ENCODE data around the gene SPTBN2. TPM values are rescaled to one million over a fixed set of nuclear protein-coding genes. Genes with fewer than 3 reads are reported as not detected.

SPTBN2 gene
- total and polyA plus RNA-seq, 2 experiments from 2014 or later: 0.22 TPM; not detected in 1

DNA sequence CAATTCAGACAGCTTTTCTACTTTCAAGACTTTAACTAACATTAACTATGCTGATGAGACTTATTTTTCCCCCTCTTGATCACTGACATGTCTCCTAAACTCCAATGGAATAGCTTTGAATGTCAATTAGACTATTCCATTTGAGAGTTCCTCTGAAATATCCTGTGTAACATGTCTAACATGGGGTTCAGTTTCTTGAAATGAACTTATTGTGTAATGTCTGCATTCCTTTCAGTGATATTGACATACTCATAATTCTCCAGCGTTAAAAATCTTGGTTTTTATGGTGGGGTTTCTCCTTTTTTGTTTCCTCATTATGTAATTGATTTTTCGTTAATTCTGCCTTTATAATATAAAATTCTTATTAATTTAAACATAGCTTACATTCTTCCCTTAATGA, 37.7 kb upstream of the SPTBN2 start:
- no peak for TF ChIP-seq EZH2 (IDR thresholded peaks at IDR 0.05; ENCODE audit: insufficient read depth, poor library complexity, severe bottlenecking)
- TF ChIP-seq EZH2phosphoT487 (IDR thresholded peaks at IDR 0.05; ENCODE audit: insufficient read depth, low read depth): no peak
- in situ Hi-C loops (cut with MboI): no loop called here
- H3K36me3 ChIP-seq (ENCODE audit: low read depth): no peaks in the 10 kb centered on the region
- no peak for DNase-seq
- no peaks in the 10 kb centered on the region for H4K20me1 ChIP-seq (ENCODE audit: insufficient read depth)
- no peaks in the 10 kb centered on the region for H3F3A ChIP-seq (ENCODE audit: insufficient read depth)
- H3K79me2 ChIP-seq (ENCODE audit: insufficient read depth): no peaks in the 10 kb centered on the region
- WGBS, 2 experiments (ENCODE audit: low coverage in 1 of 2, low lambda C conversion rate in 2 of 2, missing lambda C conversion rate in 2 of 2): 88 to 93% methylated on average over 2 of the region's 2 CpGs
- no peak overlapping the region for H3K27ac ChIP-seq
- no peaks in the 10 kb centered on the region for H3K27me3 ChIP-seq (replicated peaks; ENCODE audit: insufficient read depth)
- no peaks in the 10 kb centered on the region for H3K4me1 ChIP-seq (ENCODE audit: insufficient read depth)
- no peak overlapping the region for H3K4me2 ChIP-seq (ENCODE audit: unreplicated experiment)
- no peaks in the 10 kb centered on the region for H3K9me3 ChIP-seq (ENCODE audit: low read depth)
- no peak overlapping the region for H3K4me3 ChIP-seq
- H2AFZ ChIP-seq: no peak overlapping the region
- H3K9me2 ChIP-seq (ENCODE audit: insufficient read depth): no peaks in the 10 kb centered on the region
- H3K9ac ChIP-seq: no peak overlapping the region

DNA sequence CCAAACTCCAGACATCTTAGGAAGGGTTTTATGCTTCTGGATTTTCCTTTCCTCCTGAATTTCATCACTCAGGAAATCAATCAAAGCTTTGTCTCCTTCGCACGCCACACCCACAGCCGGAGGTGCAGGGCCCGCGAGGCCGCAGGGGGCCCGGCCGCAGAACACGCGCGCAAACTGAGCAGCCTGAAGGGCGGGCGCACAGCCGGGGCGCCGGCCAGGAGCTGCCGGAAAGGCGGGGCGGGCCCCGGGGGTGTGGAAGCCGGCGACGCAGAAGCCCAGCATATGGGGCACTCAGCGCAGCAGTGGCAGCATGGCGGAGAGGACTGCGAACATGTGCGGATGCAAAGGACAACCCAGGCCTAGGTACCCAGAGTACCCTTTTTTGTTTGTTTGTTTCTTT, 33.1 kb upstream of the SPTBN2 start:
- in situ Hi-C loops (cut with MboI): no loop called here
- H3K9me3 ChIP-seq (ENCODE audit: low read depth): no peaks in the 10 kb centered on the region
- H3K9ac ChIP-seq: no peak overlapping the region
- H3K4me2 ChIP-seq (ENCODE audit: unreplicated experiment): no peak overlapping the region
- H3K9me2 ChIP-seq (ENCODE audit: insufficient read depth): no peaks in the 10 kb centered on the region
- H2AFZ ChIP-seq: no peak overlapping the region
- no peak overlapping the region for H3K27ac ChIP-seq
- WGBS, 2 experiments (ENCODE audit: low coverage in 1 of 2, low lambda C conversion rate in 2 of 2, missing lambda C conversion rate in 2 of 2): 96% methylated on average over 18 to 27 of the region's 27 CpGs
- no peaks in the 10 kb centered on the region for H3K79me2 ChIP-seq (ENCODE audit: insufficient read depth)
- no peak for DNase-seq
- H3K36me3 ChIP-seq (ENCODE audit: low read depth): no peaks in the 10 kb centered on the region
- no peaks in the 10 kb centered on the region for H3K4me1 ChIP-seq (ENCODE audit: insufficient read depth)
- no peaks in the 10 kb centered on the region for H3K27me3 ChIP-seq (replicated peaks; ENCODE audit: insufficient read depth)
- no peaks in the 10 kb centered on the region for H3F3A ChIP-seq (ENCODE audit: insufficient read depth)
- no peak overlapping the region for H3K4me3 ChIP-seq
- no peaks in the 10 kb centered on the region for H4K20me1 ChIP-seq (ENCODE audit: insufficient read depth)
- TF ChIP-seq EZH2 (IDR thresholded peaks at IDR 0.05; ENCODE audit: insufficient read depth, poor library complexity, severe bottlenecking): no peak
- no peak for TF ChIP-seq EZH2phosphoT487 (IDR thresholded peaks at IDR 0.05; ENCODE audit: insufficient read depth, low read depth)

DNA sequence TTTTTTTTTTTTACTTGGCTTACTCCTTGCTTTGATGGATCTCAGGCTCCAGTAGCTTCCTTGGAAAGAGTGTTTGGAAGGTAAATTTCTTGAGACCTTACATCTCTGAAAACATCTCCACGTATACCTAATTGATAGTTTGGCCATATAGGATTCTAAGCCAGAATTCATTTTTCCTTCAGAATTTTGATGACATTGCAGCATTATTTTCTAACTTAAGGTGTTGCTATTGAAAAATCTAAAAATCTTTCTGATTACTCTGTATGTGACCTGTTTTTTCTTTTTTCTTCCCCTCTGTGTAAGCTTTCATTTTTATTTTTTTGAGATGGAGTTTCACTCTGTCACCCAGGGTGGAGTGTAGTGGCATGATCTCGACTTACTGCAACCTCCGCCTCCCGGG, 23.1 kb upstream of the SPTBN2 start:
- in situ Hi-C loops (cut with MboI): no loop called here
- no peaks in the 10 kb centered on the region for H4K20me1 ChIP-seq (ENCODE audit: insufficient read depth)
- H2AFZ ChIP-seq: no peak overlapping the region
- H3K9me2 ChIP-seq (ENCODE audit: insufficient read depth): no peaks in the 10 kb centered on the region
- peaks cover 4% of the 10 kb centered on the region; the same call in 1 of the 2 replicates for H3F3A ChIP-seq (ENCODE audit: insufficient read depth)
- no peak for DNase-seq
- H3K4me1 ChIP-seq (ENCODE audit: insufficient read depth): peaks cover 8% of the 10 kb centered on the region; the same call in 1 of the 2 replicates
- TF ChIP-seq EZH2phosphoT487 (IDR thresholded peaks at IDR 0.05; ENCODE audit: insufficient read depth, low read depth) (no peak), EZH2 (IDR thresholded peaks at IDR 0.05; ENCODE audit: insufficient read depth, poor library complexity, severe bottlenecking) (no peak)
- H3K27ac ChIP-seq: no peak overlapping the region
- no peaks in the 10 kb centered on the region for H3K79me2 ChIP-seq (ENCODE audit: insufficient read depth)
- no peaks in the 10 kb centered on the region for H3K36me3 ChIP-seq (ENCODE audit: low read depth)
- H3K27me3 ChIP-seq (replicated peaks; ENCODE audit: insufficient read depth): no peaks in the 10 kb centered on the region
- no peak overlapping the region for H3K4me3 ChIP-seq
- no peaks in the 10 kb centered on the region for H3K9me3 ChIP-seq (ENCODE audit: low read depth)
- no peak overlapping the region for H3K9ac ChIP-seq
- H3K4me2 ChIP-seq (ENCODE audit: unreplicated experiment): no peak overlapping the region
- 97 to 98% methylated on average over 4 of the region's 4 CpGs for WGBS, 2 experiments (ENCODE audit: low coverage in 1 of 2, low lambda C conversion rate in 2 of 2, missing lambda C conversion rate in 2 of 2)

DNA sequence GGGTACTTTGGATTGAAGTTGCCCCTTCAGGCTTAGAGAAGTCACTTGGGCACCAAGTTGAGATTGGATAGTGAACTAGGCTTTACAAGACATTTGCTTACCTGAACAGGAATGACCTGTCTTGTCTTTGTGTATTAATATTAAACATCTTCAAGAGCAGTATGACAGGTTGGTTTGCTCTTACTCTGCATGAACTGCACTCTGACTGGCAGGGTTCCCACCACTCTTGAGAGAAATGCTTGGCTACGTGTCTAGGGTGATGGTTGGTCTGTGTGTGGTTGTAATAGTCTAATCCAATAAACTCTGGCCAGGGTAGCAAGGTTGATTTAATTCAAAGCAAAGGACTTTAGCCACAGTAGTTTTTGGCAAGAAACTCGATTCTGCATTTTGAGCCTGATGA, 20.1 kb upstream of the SPTBN2 start:
- Histone ChIP-seq H3K4me1 (ENCODE audit: insufficient read depth) (peaks cover 8% of the 10 kb centered on the region; the same call in 1 of the 2 replicates), H3K27ac (no peak overlapping the region), H3K79me2 (ENCODE audit: insufficient read depth) (no peaks in the 10 kb centered on the region), H3K27me3 (replicated peaks; ENCODE audit: insufficient read depth) (no peaks in the 10 kb centered on the region), H2AFZ (no peak overlapping the region), H3K4me3 (no peak overlapping the region), H3K9ac (no peak overlapping the region), H3K4me2 (ENCODE audit: unreplicated experiment) (no peak overlapping the region), H3F3A (ENCODE audit: insufficient read depth) (peaks cover 4% of the 10 kb centered on the region; the same call in 1 of the 2 replicates), H3K9me3 (ENCODE audit: low read depth) (no peaks in the 10 kb centered on the region), H4K20me1 (ENCODE audit: insufficient read depth) (no peaks in the 10 kb centered on the region), H3K36me3 (ENCODE audit: low read depth) (no peaks in the 10 kb centered on the region), H3K9me2 (ENCODE audit: insufficient read depth) (no peaks in the 10 kb centered on the region)
- 97 to 100% methylated on average over 2 of the region's 2 CpGs for WGBS, 2 experiments (ENCODE audit: low coverage in 1 of 2, low lambda C conversion rate in 2 of 2, missing lambda C conversion rate in 2 of 2)
- no peak for DNase-seq
- in situ Hi-C loops (cut with MboI): no loop called here
- TF ChIP-seq EZH2 (IDR thresholded peaks at IDR 0.05; ENCODE audit: insufficient read depth, poor library complexity, severe bottlenecking) (no peak), EZH2phosphoT487 (IDR thresholded peaks at IDR 0.05; ENCODE audit: insufficient read depth, low read depth) (no peak)

DNA sequence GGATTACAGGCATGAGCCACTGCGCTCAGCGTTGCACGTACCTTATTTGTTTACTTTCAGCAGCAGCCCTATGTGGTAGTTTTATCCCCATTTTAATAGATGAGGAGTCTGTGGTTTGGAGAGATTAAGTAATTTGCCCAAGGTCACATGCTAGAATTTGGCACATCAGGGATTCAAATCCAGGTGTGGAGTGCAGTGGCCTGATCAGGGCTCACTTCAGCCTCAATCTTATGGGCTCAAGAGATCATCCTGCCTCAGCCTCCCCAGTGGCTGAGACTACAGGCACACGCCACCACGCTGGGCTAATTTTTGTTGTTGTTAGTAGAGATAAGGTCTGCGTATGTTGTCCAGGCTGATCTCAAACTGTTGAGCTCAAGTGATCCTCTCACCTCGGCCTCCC, 18.5 kb upstream of the SPTBN2 start:
- H3K27me3 ChIP-seq (replicated peaks; ENCODE audit: insufficient read depth): no peaks in the 10 kb centered on the region
- DNase-seq: no peak
- H2AFZ ChIP-seq: no peak overlapping the region
- H4K20me1 ChIP-seq (ENCODE audit: insufficient read depth): no peaks in the 10 kb centered on the region
- in situ Hi-C loops (cut with MboI): no loop called here
- peaks cover 4% of the 10 kb centered on the region; the same call in 1 of the 2 replicates for H3F3A ChIP-seq (ENCODE audit: insufficient read depth)
- no peak overlapping the region for H3K9ac ChIP-seq
- H3K4me3 ChIP-seq: no peak overlapping the region
- H3K9me3 ChIP-seq (ENCODE audit: low read depth): no peaks in the 10 kb centered on the region
- peaks cover 11% of the 10 kb centered on the region; the same call in 1 of the 2 replicates for H3K4me1 ChIP-seq (ENCODE audit: insufficient read depth)
- 77 to 78% methylated on average over 7 of the region's 7 CpGs for WGBS, 2 experiments (ENCODE audit: low coverage in 1 of 2, low lambda C conversion rate in 2 of 2, missing lambda C conversion rate in 2 of 2)
- no peak for TF ChIP-seq EZH2phosphoT487 (IDR thresholded peaks at IDR 0.05; ENCODE audit: insufficient read depth, low read depth)
- TF ChIP-seq EZH2 (IDR thresholded peaks at IDR 0.05; ENCODE audit: insufficient read depth, poor library complexity, severe bottlenecking): no peak
- H3K4me2 ChIP-seq (ENCODE audit: unreplicated experiment): no peak overlapping the region
- H3K36me3 ChIP-seq (ENCODE audit: low read depth): no peaks in the 10 kb centered on the region
- H3K9me2 ChIP-seq (ENCODE audit: insufficient read depth): no peaks in the 10 kb centered on the region
- no peaks in the 10 kb centered on the region for H3K79me2 ChIP-seq (ENCODE audit: insufficient read depth)
- H3K27ac ChIP-seq: no peak overlapping the region
